MG63 (cell line): Measurements from ENCODE around the gene USF3. TPM values are rescaled to one million over a fixed set of nuclear protein-coding genes. Genes with fewer than 3 reads are reported as not detected.

ENCODE experiments used
- DNase-seq: peaks from one replicate; pipeline ENCODE4 v3.0.0-alpha.2; 2020
- H3K27me3 ChIP-seq: fragments of 250-450 bp; sonication (Bioruptor Pico); 2 replicates; pipeline ENCODE4 v1.5.1; 2020; ENCODE audit warnings: mild to moderate bottlenecking, moderate library complexity
- H3K36me3 ChIP-seq: fragments of 250-450 bp; sonication (Bioruptor Pico); 2 replicates; pipeline ENCODE4 v1.5.1; 2020; ENCODE audit warnings: mild to moderate bottlenecking, moderate library complexity
- H3K4me3 ChIP-seq: fragments of 250-450 bp; sonication (Bioruptor Pico); 2 replicates; pipeline ENCODE4 v1.5.1; 2020; ENCODE audit warnings: mild to moderate bottlenecking, moderate library complexity
- H3K9me3 ChIP-seq: fragments of 250-450 bp; sonication (Bioruptor Pico); 2 replicates; pipeline ENCODE4 v1.5.1; 2020; ENCODE audit warnings: mild to moderate bottlenecking, moderate library complexity
- total RNA-seq: library from RNA; depleted of rRNA; stranded (reverse); fragments of >200 nt; shearing (Covaris generic); gene quantifications from 2 replicates; pipeline ENCODE4 v1.2.3, GENCODE V29; 2014; ENCODE audit warnings: low replicate concordance

The USF3 gene
- total RNA-seq, 1 experiment from 2014 or later = 3.3 TPM

GRCh38 chr3:113634782-113635474, 61.5 kb downstream of the USF3 start:
- no peak for DNase-seq
- H3K4me3 ChIP-seq = no peak overlapping the region
- no peaks in the 10 kb centered on the region for H3K36me3 ChIP-seq
- no peaks in the 10 kb centered on the region for H3K27me3 ChIP-seq
- no peaks in the 10 kb centered on the region for H3K9me3 ChIP-seq

GRCh38 chr3:113631573-113631972, 64.9 kb downstream of the USF3 start:
- no peaks in the 10 kb centered on the region for H3K36me3 ChIP-seq
- H3K27me3 ChIP-seq = no peaks in the 10 kb centered on the region
- DNase-seq = no peak
- no peaks in the 10 kb centered on the region for H3K9me3 ChIP-seq
- no peak overlapping the region for H3K4me3 ChIP-seq

- no peak for DNase-seq
- H3K4me3 ChIP-seq = no peak overlapping the region
- H3K27me3 ChIP-seq = no peaks in the 10 kb centered on the region
- H3K9me3 ChIP-seq = no peaks in the 10 kb centered on the region
- H3K36me3 ChIP-seq = no peaks in the 10 kb centered on the region
These were observed 65.4 kb downstream of the USF3 start for GRCh38 chr3:113630956-113631542.

GRCh38 chr3:113629584-113630421, 66.6 kb downstream of the USF3 start:
- Histone ChIP-seq H3K9me3 (no peaks in the 10 kb centered on the region), H3K36me3 (no peaks in the 10 kb centered on the region), H3K27me3 (no peaks in the 10 kb centered on the region), H3K4me3 (no peak overlapping the region)
- DNase-seq = no peak

GRCh38 chr3:113628788-113629187, 67.7 kb downstream of the USF3 start:
- H3K36me3 ChIP-seq = no peaks in the 10 kb centered on the region
- no peaks in the 10 kb centered on the region for H3K9me3 ChIP-seq
- no peaks in the 10 kb centered on the region for H3K27me3 ChIP-seq
- no peak for DNase-seq
- no peak overlapping the region for H3K4me3 ChIP-seq

- no peaks in the 10 kb centered on the region for H3K9me3 ChIP-seq
- no peak overlapping the region for H3K4me3 ChIP-seq
- DNase-seq = no peak
- no peaks in the 10 kb centered on the region for H3K27me3 ChIP-seq
- H3K36me3 ChIP-seq = no peaks in the 10 kb centered on the region
These were observed 68.1 kb downstream of the USF3 start for GRCh38 chr3:113628316-113628715.

- Histone ChIP-seq H3K9me3 (no peaks in the 10 kb centered on the region), H3K27me3 (no peaks in the 10 kb centered on the region), H3K36me3 (no peaks in the 10 kb centered on the region), H3K4me3 (no peak overlapping the region)
- peak; percentile 58 for DNase-seq
These were observed 69.7 kb downstream of the USF3 start for GRCh38 chr3:113626503-113627371.

GRCh38 chr3:113625834-113626233, 70.6 kb downstream of the USF3 start:
- H3K27me3 ChIP-seq = no peaks in the 10 kb centered on the region
- no peaks in the 10 kb centered on the region for H3K36me3 ChIP-seq
- H3K4me3 ChIP-seq = no peak overlapping the region
- no peaks in the 10 kb centered on the region for H3K9me3 ChIP-seq
- no peak for DNase-seq

- Histone ChIP-seq H3K36me3 (no peaks in the 10 kb centered on the region), H3K4me3 (no peak overlapping the region), H3K9me3 (no peaks in the 10 kb centered on the region), H3K27me3 (no peaks in the 10 kb centered on the region)
- no peak for DNase-seq
These were observed 72.6 kb downstream of the USF3 start for GRCh38 chr3:113623811-113624210.

GRCh38 chr3:113623324-113623723, 73.1 kb downstream of the USF3 start:
- Histone ChIP-seq H3K9me3 (no peaks in the 10 kb centered on the region), H3K36me3 (no peaks in the 10 kb centered on the region), H3K27me3 (no peaks in the 10 kb centered on the region), H3K4me3 (no peak overlapping the region)
- DNase-seq = no peak

GRCh38 chr3:113620091-113620490, 76.4 kb downstream of the USF3 start:
- Histone ChIP-seq H3K36me3 (no peaks in the 10 kb centered on the region), H3K9me3 (no peaks in the 10 kb centered on the region), H3K27me3 (no peaks in the 10 kb centered on the region), H3K4me3 (no peak overlapping the region)
- no peak for DNase-seq

GRCh38 chr3:113617726-113618125, 78.7 kb downstream of the USF3 start:
- H3K4me3 ChIP-seq = no peak overlapping the region
- no peaks in the 10 kb centered on the region for H3K27me3 ChIP-seq
- no peaks in the 10 kb centered on the region for H3K36me3 ChIP-seq
- H3K9me3 ChIP-seq = no peaks in the 10 kb centered on the region
- DNase-seq = no peak

- H3K9me3 ChIP-seq = no peaks in the 10 kb centered on the region
- DNase-seq = no peak
- H3K4me3 ChIP-seq = no peak overlapping the region
- no peaks in the 10 kb centered on the region for H3K36me3 ChIP-seq
- H3K27me3 ChIP-seq = no peaks in the 10 kb centered on the region
These were observed 80.5 kb downstream of the USF3 start for GRCh38 chr3:113615976-113616375.

- Histone ChIP-seq H3K27me3 (no peaks in the 10 kb centered on the region), H3K4me3 (no peak overlapping the region), H3K9me3 (no peaks in the 10 kb centered on the region), H3K36me3 (no peaks in the 10 kb centered on the region)
- DNase-seq = no peak
These were observed 82.0 kb downstream of the USF3 start for GRCh38 chr3:113614402-113614801.

GRCh38 chr3:113607219-113607596, 89.2 kb downstream of the USF3 start:
- Histone ChIP-seq H3K4me3 (no peak overlapping the region), H3K36me3 (no peaks in the 10 kb centered on the region), H3K27me3 (no peaks in the 10 kb centered on the region; the same call in 1 of the 2 replicates), H3K9me3 (no peaks in the 10 kb centered on the region)
- DNase-seq = no peak

GRCh38 chr3:113606539-113607218, 89.8 kb downstream of the USF3 start:
- Histone ChIP-seq H3K27me3 (peaks cover 1% of the 10 kb centered on the region; the same call in 1 of the 2 replicates), H3K4me3 (no peak overlapping the region), H3K9me3 (no peaks in the 10 kb centered on the region), H3K36me3 (no peaks in the 10 kb centered on the region)
- DNase-seq = no peak
